Right lobe of liver (tissue), 6 donors: ENCODE data around the gene BARHL1. TPM values are rescaled to one million over a fixed set of nuclear protein-coding genes. Genes with fewer than 3 reads are reported as not detected.

Source experiments
- ATAC-seq, 4 donors: fragments of 200-7000 bp; cut with Tn5 transposase; one replicate each; pipeline ENCODE4 v1.9.1; 2020; ENCODE audit warnings: mild to moderate bottlenecking in 4 of 4, moderate library complexity in 4 of 4
- DNase-seq, 3 donors: peaks; one replicate each; pipeline ENCODE4 v3.0.0-alpha.2; 2020
- H3K27ac ChIP-seq, 3 donors: fragments of 200-600 bp; one replicate each; pipeline ENCODE4 v1.8.0; 2022
- H3K27me3 ChIP-seq, 2 donors: fragments of 200-600 bp; one replicate each; pipeline ENCODE4 v1.8.0; 2022
- H3K36me3 ChIP-seq, 4 donors: fragments of 200-600 bp; sonication (generic) in 1 of 4; one replicate each; pipeline versions ENCODE4 v1.5.1 to v1.8.0; 2017 to 2022; ENCODE audit warnings: control low read depth in 1 of 4
- H3K4me1 ChIP-seq, 4 donors: fragments of 200-600 bp; sonication (generic) in 1 of 4; one replicate each; pipeline versions ENCODE4 v1.5.1 to v1.8.0; 2017 to 2022; ENCODE audit warnings: control low read depth in 1 of 4
- H3K4me3 ChIP-seq, 3 donors: fragments of 200-600 bp; one replicate each; pipeline ENCODE4 v1.8.0; 2022
- H3K9me3 ChIP-seq, 4 donors: fragments of 200-600 bp; sonication (generic) in 1 of 4; one replicate each; pipeline versions ENCODE4 v1.5.1 to v1.8.0; 2017 to 2022; ENCODE audit warnings: control low read depth in 1 of 4
- CTCF ChIP-seq, 4 donors: fragments of 200-600 bp in 3 of 4; fragments of 450-650 bp in 1 of 4; IDR thresholded peaks; one replicate each; pipeline versions ENCODE4 v1.5.1 to v1.8.0; 2016 to 2022; ENCODE audit warnings: antibody characterized with exemption in 4 of 4, mild to moderate bottlenecking in 2 of 4
- POLR2A ChIP-seq: fragments of 450-650 bp; IDR thresholded peaks from one replicate; pipeline ENCODE4 v1.6.1; 2017; ENCODE audit warnings: antibody characterized with exemption, mild to moderate bottlenecking
- WGBS: methylation state at CpG from one replicate; pipeline ENCODE4 v1.1.6; 2018; ENCODE audit warnings: low coverage, low lambda C conversion rate; ENCODE audit not compliant: insufficient coverage; ENCODE audit errors: missing lambda C conversion rate; 5-methylcytosine and 5-hydroxymethylcytosine counted together
- intact Hi-C, 2 donors: fragments of 100-400 bp; cut with DNase I; formaldehyde crosslinking; loops; one replicate each; pipeline versions ENCODE4 v1.11.2 to v1.14.1; 2022
- total RNA-seq, 6 experiments: library from RNA; depleted of rRNA in 2 of 6; stranded (reverse); fragments of >200 nt in 2 of 6; fragmentation: NEBNext Ultra II Directional in 3 of 6; extraction: Animal tissue kit (Norgen Biotek cat#: 25700) in 3 of 6; gene quantifications; one replicate each; pipeline versions ENCODE4 v1.1.0 to v1.2.4, GENCODE V29; 2016 to 2023
- donor health status: DM: no; HTN: yes; CAD: no.
- donor health status: DM: no; HTN: no; CAD: no.
- donor health status: DM: no; HTN: no; CAD: no.
- donor health status: DM: no; HTN: yes; CAD: no.
- donor health status: DM: no; HTN: yes; CAD: no.

Gene BARHL1
- total RNA-seq, 6 experiments from 2014 or later = not detected

- no peaks in the 10 kb centered on the region for H3K27me3 ChIP-seq
Observed at GRCh38 chr9:132622159-132622558, 39.8 kb downstream of the BARHL1 start.

DNA sequence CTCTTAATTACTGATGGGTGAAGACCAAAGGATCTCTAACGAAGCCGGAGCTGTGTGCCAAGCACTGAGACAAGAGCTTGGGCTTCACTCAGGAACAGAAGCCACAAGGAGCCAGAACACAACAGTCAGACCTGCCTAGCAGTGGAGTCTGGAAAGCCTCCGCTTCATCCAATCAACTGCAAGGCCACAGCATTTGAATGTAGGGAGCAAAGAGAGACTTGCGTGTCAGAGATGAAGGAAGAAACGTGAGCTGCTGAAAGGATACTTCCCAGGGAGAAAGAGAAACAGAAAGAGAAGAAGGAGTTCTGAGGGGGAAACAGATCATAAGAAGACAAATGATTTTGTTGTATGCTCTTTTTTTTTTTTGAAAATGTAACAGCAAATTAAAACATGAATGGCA, 43.9 kb downstream of the BARHL1 start:
- Histone ChIP-seq H3K4me1 (no peaks in the 10 kb centered on the region), H3K4me3 (no peak overlapping the region), H3K27ac (no peak overlapping the region), H3K36me3 (peaks cover 0 to 32% (median 11%) of the 10 kb centered on the region in 4 donors), H3K9me3 (no peaks in the 10 kb centered on the region), H3K27me3 (no peaks in the 10 kb centered on the region)
- DNase-seq (no peak), ATAC-seq (no peak)
- intact Hi-C loops = no loop called here
- TF ChIP-seq CTCF (IDR thresholded peaks at IDR 0.05) (no peak), POLR2A (no peak)
- 84% methylated on average over 5 of the region's 5 CpGs for WGBS

More at GRCh38 chr9:132622159-132622558, 39.8 kb downstream of the BARHL1 start:
- DNase-seq (no peak), ATAC-seq (no peak)
- no peaks in the 10 kb centered on the region for H3K9me3 ChIP-seq
- peaks cover 0 to 29% (median 3%) of the 10 kb centered on the region in 4 donors for H3K36me3 ChIP-seq
- H3K4me3 ChIP-seq = no peak overlapping the region
- intact Hi-C loops = no loop called here
- H3K27ac ChIP-seq = no peak overlapping the region
- no CpG with 5 or more reads among the region's 5 CpGs for WGBS
- H3K4me1 ChIP-seq = no peaks in the 10 kb centered on the region
- TF ChIP-seq POLR2A (no peak), CTCF (IDR thresholded peaks at IDR 0.05) (no peak)

- DNase-seq = no peak
- ATAC-seq = no peak
- no peaks in the 10 kb centered on the region for H3K4me1 ChIP-seq
- TF ChIP-seq CTCF (IDR thresholded peaks at IDR 0.05) (no peak), POLR2A (no peak)
- intact Hi-C loops = no loop called here
- peaks cover 0 to 32% (median 11%) of the 10 kb centered on the region in 4 donors for H3K36me3 ChIP-seq
- H3K27ac ChIP-seq = no peak overlapping the region
- H3K9me3 ChIP-seq = no peaks in the 10 kb centered on the region
- 73% methylated on average over 4 of the region's 7 CpGs for WGBS
- no peak overlapping the region for H3K4me3 ChIP-seq
- H3K27me3 ChIP-seq = no peaks in the 10 kb centered on the region
Observed at GRCh38 chr9:132627106-132627505, 44.7 kb downstream of the BARHL1 start.

- no peak for DNase-seq
- 85% methylated on average over 5 of the region's 11 CpGs for WGBS
Observed at GRCh38 chr9:132627594-132627993, 45.2 kb downstream of the BARHL1 start.

More at GRCh38 chr9:132627594-132627993, 45.2 kb downstream of the BARHL1 start:
- ATAC-seq = no peak
- no peak overlapping the region for H3K27ac ChIP-seq
- no peaks in the 10 kb centered on the region for H3K9me3 ChIP-seq
- H3K4me3 ChIP-seq = no peak overlapping the region
- H3K4me1 ChIP-seq = no peaks in the 10 kb centered on the region
- peaks cover 0 to 32% (median 11%) of the 10 kb centered on the region in 4 donors for H3K36me3 ChIP-seq
- intact Hi-C loops = no loop called here
- TF ChIP-seq POLR2A = no peak
- no peak for TF ChIP-seq CTCF (IDR thresholded peaks at IDR 0.05)
- no peaks in the 10 kb centered on the region for H3K27me3 ChIP-seq
